ENCODE measurements around the gene ACOT11. TPM values are rescaled to one million over a fixed set of nuclear protein-coding genes. Genes with fewer than 3 reads are reported as not detected.
"Not testable (repeated sequence)": the region's sequence is repeated elsewhere in the genome, so short reads cannot be mapped to it uniquely, and the experiment has no call there.

ACOT11 gene
- total and polyA plus RNA-seq, 2 donors from 2014 or later = 24.6 to 31.1 TPM

DNA sequence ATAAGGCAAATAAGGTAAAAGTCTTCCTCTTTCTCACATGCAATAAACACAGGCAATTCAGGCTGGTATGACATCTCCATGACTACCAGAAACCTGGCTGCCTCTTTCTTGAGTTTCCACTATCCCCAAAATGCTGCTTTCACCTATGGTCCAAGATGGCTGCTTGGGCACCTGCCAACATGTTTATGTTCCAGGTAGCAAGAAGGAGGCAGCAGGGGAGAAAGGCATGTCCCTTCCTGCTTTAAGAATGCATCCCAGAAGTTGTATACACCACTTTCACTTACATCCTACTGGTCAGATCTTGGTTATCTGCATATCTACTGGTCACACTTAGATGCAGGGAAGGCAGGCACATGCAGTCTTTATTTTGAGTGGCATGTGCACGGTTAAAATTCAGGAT, 19.4 kb upstream of the ACOT11 start:
- H3K36me3 ChIP-seq (ENCODE audit: control insufficient read depth in 2 of 3, insufficient read depth in 3 of 3, low read length in 3 of 3) = no peaks in the 10 kb centered on the region
- TF ChIP-seq, protein P1, sequence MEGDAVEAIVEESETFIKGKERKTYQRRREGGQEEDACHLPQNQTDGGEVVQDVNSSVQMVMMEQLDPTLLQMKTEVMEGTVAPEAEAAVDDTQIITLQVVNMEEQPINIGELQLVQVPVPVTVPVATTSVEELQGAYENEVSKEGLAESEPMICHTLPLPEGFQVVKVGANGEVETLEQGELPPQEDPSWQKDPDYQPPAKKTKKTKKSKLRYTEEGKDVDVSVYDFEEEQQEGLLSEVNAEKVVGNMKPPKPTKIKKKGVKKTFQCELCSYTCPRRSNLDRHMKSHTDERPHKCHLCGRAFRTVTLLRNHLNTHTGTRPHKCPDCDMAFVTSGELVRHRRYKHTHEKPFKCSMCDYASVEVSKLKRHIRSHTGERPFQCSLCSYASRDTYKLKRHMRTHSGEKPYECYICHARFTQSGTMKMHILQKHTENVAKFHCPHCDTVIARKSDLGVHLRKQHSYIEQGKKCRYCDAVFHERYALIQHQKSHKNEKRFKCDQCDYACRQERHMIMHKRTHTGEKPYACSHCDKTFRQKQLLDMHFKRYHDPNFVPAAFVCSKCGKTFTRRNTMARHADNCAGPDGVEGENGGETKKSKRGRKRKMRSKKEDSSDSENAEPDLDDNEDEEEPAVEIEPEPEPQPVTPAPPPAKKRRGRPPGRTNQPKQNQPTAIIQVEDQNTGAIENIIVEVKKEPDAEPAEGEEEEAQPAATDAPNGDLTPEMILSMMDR (IDR thresholded peaks at IDR 0.05; ENCODE audit: borderline replicate concordance, extremely low read depth, insufficient read depth) = no peak

DNA sequence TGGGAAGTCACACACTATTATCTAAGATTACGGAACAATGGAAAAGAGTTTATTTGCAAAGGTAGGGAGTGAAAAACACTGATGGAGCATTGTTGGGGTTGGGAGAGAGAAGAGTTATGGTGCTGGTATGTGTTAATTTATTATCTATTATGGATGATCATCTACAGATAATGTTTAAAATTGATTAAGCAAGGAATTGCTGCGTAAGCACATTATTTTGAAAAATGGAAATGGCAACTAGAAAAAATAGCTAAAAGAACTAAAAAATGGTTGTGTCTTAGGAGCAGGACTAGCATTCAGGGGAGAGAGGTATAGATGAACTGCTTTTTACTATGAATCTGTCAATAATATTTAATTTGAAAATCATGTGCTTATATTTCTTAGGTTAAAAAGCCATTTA, 16.0 kb upstream of the ACOT11 start:
- Histone ChIP-seq H3K9me3 (ENCODE audit: control insufficient read depth in 2 of 3, insufficient read depth in 1 of 3, low read length in 3 of 3) (no peaks in the 10 kb centered on the region), H3K27ac (ENCODE audit: low read depth in 2 of 2, low read length in 2 of 2) (no peak overlapping the region), H3K4me3 (ENCODE audit: low read length in 3 of 3) (no peak overlapping the region), H3K27me3 (ENCODE audit: control insufficient read depth, insufficient read depth, low read length) (no peaks in the 10 kb centered on the region), H3K9ac (ENCODE audit: low read length in 3 of 3) (no peak overlapping the region), H3K4me1 (ENCODE audit: control insufficient read depth in 2 of 3, insufficient read depth in 2 of 3, low read depth in 1 of 3, low read length in 3 of 3) (no peaks in the 10 kb centered on the region), H3K36me3 (ENCODE audit: control insufficient read depth in 2 of 3, insufficient read depth in 3 of 3, low read length in 3 of 3) (no peaks in the 10 kb centered on the region)
- TF ChIP-seq, protein P1 (IDR thresholded peaks at IDR 0.05; ENCODE audit: borderline replicate concordance, extremely low read depth, insufficient read depth) = no peak
- no peak for FAIRE-seq
- intact Hi-C loops (cut with DNase I) = no loop called here
- DNase-seq = no peak

More for the DNA sequence above, 19.4 kb upstream of the ACOT11 start:
- Histone ChIP-seq H3K27ac (ENCODE audit: low read depth in 2 of 2, low read length in 2 of 2) (no peak overlapping the region), H3K27me3 (ENCODE audit: control insufficient read depth, insufficient read depth, low read length) (no peaks in the 10 kb centered on the region), H3K9ac (ENCODE audit: low read length in 3 of 3) (no peak overlapping the region), H3K4me3 (ENCODE audit: low read length in 3 of 3) (no peak overlapping the region), H3K4me1 (ENCODE audit: control insufficient read depth in 2 of 3, insufficient read depth in 2 of 3, low read depth in 1 of 3, low read length in 3 of 3) (no peaks in the 10 kb centered on the region), H3K9me3 (ENCODE audit: control insufficient read depth in 2 of 3, insufficient read depth in 1 of 3, low read length in 3 of 3) (no peaks in the 10 kb centered on the region)
- DNase-seq = no peak
- intact Hi-C loops (cut with DNase I) = no loop called here
- FAIRE-seq = no peak

DNA sequence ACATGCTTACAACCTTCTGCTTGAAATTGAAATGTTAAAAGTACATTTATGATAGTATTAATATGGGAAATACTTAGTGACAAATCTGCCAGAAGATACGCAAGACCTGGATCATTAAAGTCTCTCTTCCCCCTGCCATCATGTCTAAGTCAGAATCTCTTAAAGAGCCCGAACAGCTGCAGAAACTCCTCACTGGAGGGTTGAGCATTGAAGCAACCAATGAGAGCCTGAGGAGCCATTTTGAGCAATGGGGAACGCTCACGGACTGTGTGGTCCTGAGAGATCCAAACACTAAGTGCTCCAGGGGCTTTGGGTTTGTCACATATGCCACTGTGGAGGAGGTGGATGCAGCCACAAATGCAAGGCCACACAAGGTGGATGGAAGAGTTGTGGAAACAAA, 11.4 kb upstream of the ACOT11 start:
- DNase-seq; H3K4me3 ChIP-seq (ENCODE audit: low read length in 3 of 3); FAIRE-seq; H3K27me3 ChIP-seq (ENCODE audit: control insufficient read depth, insufficient read depth, low read length); intact Hi-C loops (cut with DNase I); H3K9me3 ChIP-seq (ENCODE audit: control insufficient read depth in 2 of 3, insufficient read depth in 1 of 3, low read length in 3 of 3); H3K4me1 ChIP-seq (ENCODE audit: control insufficient read depth in 2 of 3, insufficient read depth in 2 of 3, low read depth in 1 of 3, low read length in 3 of 3); H3K9ac ChIP-seq (ENCODE audit: low read length in 3 of 3); H3K36me3 ChIP-seq (ENCODE audit: control insufficient read depth in 2 of 3, insufficient read depth in 3 of 3, low read length in 3 of 3); H3K27ac ChIP-seq (ENCODE audit: low read depth in 2 of 2, low read length in 2 of 2): not testable (repeated sequence)

DNA sequence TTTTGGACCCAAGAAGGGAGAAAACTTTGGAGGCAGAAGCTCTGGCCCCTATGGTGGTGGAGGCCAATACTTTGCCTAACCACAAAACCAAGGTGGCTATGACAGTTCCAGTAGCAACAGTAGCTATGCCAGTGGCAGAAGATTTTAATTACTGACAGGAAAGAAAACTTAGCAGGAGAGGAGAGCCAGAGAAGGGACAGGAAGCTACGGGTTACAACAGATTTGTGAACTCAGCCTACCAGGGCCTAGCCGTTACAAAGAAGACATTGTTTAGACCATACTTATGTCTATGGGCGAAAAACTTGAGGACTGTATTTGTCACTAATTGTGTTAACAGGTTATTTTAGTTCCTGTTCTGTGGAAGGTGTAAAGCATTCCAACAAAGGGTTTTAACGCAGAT, 10.4 kb upstream of the ACOT11 start:
- TF ChIP-seq, protein P1 (IDR thresholded peaks at IDR 0.05; ENCODE audit: borderline replicate concordance, extremely low read depth, insufficient read depth) = no peak
- DNase-seq (no peak), FAIRE-seq (no peak)
- H3K9ac ChIP-seq (ENCODE audit: low read length in 3 of 3) = no peak overlapping the region
- no peak overlapping the region for H3K27ac ChIP-seq (ENCODE audit: low read depth in 2 of 2, low read length in 2 of 2)
- H3K9me3 ChIP-seq (ENCODE audit: control insufficient read depth in 2 of 3, insufficient read depth in 1 of 3, low read length in 3 of 3) = no peaks in the 10 kb centered on the region
- no peak overlapping the region for H3K4me3 ChIP-seq (ENCODE audit: low read length in 3 of 3)
- intact Hi-C loops (cut with DNase I) = no loop called here
- no peaks in the 10 kb centered on the region for H3K36me3 ChIP-seq (ENCODE audit: control insufficient read depth in 2 of 3, insufficient read depth in 3 of 3, low read length in 3 of 3)
- peaks cover 0 to 3% (median 0%) of the 10 kb centered on the region in 3 donors for H3K4me1 ChIP-seq (ENCODE audit: control insufficient read depth in 2 of 3, insufficient read depth in 2 of 3, low read depth in 1 of 3, low read length in 3 of 3)
- no peaks in the 10 kb centered on the region for H3K27me3 ChIP-seq (ENCODE audit: control insufficient read depth, insufficient read depth, low read length)
